GM12801 (cell line): ENCODE measurements around the gene MAPK7.

ENCODE experiments used
- TF ChIP-seq, protein P1 (sequence below): IDR thresholded peaks from one replicate; pipeline ENCODE4 v1.5.1; 2011; ENCODE audit warnings: control low read depth; ENCODE audit not compliant: insufficient read length; ENCODE audit errors: extremely low read depth

The MAPK7 gene

DNA sequence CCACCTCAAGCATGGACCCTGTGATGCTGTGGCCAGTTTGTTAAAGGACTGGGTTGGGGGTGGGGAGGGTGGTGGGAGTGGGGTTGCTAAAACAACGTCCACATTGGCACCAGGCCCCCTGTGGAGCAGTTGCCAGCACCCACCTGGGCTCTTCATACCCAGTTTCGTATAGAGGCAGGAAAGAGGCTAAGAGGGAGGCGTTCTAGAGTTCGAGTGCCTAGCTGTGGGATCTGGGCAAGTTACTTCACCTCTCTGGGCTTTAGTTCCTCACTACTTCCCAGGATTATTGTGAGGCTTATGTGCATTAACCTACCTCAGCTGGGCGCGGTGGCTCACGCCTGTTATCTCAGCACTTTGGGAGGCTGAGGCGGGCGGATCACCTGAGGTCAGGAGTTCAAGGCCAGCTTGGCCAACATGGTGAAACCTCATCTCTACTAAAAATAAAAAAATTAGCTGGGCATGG lies 7.3 kb downstream of the MAPK7 start:
- TF ChIP-seq, protein P1, sequence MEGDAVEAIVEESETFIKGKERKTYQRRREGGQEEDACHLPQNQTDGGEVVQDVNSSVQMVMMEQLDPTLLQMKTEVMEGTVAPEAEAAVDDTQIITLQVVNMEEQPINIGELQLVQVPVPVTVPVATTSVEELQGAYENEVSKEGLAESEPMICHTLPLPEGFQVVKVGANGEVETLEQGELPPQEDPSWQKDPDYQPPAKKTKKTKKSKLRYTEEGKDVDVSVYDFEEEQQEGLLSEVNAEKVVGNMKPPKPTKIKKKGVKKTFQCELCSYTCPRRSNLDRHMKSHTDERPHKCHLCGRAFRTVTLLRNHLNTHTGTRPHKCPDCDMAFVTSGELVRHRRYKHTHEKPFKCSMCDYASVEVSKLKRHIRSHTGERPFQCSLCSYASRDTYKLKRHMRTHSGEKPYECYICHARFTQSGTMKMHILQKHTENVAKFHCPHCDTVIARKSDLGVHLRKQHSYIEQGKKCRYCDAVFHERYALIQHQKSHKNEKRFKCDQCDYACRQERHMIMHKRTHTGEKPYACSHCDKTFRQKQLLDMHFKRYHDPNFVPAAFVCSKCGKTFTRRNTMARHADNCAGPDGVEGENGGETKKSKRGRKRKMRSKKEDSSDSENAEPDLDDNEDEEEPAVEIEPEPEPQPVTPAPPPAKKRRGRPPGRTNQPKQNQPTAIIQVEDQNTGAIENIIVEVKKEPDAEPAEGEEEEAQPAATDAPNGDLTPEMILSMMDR = no peak

DNA sequence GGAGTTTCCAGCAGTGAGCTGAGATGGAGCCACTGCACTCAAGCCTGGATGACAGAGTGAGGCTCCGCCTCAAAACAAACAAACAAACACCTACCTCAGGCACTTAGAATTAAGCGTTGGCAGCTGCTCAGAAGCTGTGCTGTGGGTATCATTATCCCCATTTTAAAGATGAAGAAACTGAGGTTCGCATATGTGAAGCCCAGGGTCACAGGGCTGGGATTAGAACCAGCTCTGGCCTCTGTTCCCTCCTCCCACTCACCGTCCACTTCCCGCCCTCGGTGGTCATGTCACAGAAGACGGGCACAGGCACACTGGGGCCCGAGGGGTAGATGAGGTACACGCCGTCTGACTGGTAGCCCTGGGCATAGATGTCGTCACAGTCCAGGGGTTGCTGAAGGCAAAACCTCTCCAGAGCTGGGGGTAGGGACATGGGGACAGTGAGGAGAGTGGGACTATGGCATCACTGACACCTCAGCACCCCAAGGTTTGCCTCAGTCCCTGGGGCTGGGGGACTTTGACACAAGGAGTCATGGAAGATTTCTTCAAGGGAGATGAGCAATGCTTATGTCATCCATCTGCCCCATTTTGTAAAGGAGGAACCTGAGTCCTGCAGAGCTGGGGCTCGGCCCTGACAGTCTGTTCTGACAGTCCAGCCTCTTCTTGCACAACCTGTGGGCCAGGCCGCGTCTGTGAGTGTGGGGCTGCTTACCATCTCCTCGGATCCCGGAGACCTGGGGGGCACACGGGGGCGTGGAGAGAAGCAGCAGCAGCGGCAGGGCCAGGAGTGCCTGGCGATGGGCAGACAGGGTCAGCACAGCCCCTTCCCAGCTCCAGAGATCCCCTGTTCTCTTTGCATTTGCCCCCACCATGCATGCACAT lies 8.0 kb downstream of the MAPK7 start:
- TF ChIP-seq, protein P1 = no peak

DNA sequence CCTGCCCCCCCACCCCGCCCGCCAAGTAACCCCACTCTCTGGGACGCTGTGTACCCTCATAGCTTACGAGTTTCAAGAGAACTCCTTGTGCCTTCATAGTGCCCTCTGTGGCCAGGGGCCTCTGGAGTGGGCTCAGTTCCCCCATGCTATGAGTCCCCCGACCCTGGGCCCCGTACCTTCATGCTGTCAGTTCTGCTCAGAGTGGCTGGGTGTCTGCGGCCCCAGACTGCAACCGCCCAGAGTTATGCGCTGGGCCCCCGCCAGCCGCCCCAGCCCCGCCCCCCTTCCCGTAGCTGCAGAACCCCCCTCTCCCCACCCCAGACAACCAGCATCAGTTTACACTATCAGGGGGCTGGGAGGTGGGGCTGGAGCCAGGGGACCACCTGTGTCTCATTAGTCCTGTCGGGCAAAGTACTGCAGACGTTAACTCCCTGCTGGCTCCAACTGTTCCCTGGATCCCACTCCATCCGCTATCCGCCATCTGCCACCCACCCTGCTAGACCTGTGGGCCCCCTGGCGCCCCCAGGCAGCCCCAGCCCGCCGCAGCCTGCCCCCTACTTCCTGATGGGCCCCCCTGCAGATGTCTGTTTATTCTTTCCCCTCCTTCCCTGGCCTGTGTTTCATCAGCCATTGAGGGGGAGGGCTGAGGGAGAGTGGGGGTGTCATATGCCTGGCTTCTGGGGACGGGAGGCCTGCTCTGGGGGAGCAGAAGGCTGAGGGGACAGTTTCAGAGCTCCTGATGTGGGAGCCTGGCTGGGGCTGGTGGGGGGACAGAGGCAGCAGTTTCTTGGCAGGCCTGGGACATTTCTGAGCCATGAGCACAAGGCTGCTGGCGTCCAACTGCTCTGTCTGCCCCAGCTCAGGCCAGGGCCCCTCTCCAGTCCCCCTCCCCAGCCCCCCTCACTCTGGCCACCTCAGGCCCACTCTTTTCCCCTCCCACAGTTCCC lies 8.9 kb downstream of the MAPK7 start, which contains the start of gene MFAP4:
Gene MFAP4, minus strand, starts transcription at position 217 of the 947 bp plus-strand sequence. Its CDS starts 35 bp downstream, at position 182.
- TF ChIP-seq, protein P1 = no peak

DNA sequence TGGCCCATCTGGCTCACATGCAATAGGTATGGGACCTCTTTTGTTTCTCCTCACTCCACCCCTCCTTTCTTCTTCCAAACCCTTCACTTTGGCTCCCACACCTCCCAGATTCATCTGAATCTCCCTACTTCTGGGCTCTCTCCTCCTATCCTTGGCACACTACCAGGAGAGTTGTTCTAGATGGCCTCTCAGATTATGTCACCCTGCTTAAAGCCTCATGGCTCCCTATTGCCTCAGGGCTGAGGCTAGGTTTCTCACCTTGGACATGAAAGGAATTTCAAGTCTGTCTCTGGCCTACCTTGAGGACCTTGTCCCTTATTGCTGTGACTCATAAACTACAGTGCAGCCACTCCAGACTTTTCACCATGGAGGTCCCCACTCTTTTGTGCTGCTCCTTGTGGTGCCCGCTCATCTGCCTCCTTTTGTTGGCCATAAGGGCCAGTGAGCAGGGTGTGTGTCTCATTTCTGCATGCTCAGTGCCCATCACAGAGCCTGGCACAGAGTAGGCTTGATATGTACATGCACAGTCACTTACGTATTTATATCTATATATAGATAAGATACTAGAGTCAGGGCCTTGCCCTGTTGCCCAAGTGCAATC lies 9.7 kb downstream of the MAPK7 start:
- TF ChIP-seq, protein P1 = no peak

DNA sequence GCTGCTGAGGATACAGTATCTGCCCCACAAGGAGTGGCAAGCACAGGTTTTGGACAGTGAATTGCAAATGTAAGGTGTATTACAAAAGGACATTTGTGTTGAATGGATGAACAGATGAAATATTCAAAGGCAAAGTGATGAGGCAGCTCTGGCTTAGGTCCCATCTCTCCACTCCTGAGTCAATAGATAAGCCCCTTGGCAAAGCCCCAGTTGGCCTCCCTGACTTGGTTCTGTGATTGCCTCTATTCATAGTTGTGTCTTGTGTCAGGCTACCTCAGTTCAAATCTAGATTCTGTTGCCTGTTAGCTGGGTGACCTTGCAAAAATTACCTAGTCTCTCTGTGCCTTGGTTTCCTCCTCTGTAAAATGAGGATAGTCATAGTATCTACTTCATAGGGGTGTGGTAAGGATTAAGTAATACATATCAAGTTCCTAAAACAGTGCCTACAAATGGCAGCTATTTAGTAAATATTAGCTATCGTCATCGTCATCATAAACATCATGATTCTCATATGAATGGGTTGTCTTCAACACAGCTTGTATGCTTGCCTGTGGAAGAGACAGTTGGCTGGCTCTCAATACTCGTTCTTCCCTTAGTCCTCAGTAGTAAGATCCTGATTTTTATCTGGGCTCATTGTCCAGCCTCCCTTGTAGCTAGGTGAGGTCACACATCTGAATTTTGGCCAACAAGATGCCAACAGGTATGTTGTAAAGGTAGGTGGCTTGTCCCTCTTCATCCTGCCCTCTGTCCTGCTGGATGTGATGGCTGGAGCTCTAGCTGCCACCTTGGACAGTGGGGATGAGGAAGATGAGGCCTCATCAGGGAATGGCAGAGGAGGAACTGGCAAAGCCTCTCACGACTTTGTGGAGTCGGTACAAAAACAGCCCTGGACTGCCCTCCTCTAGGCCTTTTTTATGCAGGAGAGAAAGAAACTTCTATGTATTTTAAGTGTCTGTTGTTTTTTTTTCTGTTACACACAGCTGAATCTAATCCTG lies 10.8 kb downstream of the MAPK7 start:
- TF ChIP-seq, protein P1 = no peak

DNA sequence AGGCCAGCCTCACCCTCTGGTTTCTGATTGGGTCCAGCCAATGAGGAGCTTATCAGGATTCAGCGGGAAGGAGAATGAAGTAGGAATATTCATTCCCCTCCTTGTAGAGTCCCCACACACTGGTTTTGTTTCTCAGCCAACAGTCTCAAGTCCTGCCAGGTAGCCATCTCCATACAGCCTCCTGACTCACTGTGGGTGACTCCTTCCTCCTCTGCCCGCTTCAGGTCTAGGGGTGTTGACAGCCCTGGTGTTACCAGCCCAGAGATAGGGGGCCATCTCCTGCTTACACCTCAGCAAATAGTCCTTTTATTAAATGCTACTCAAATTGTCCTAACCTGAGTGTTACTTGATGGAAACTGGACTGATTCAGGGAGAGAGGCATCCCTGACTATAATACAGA lies 12.7 kb downstream of the MAPK7 start:
- TF ChIP-seq, protein P1 = no peak
